H1 (cell line): ENCODE measurements around the gene ASH1L. TPM values are rescaled to one million over a fixed set of nuclear protein-coding genes. Genes with fewer than 3 reads are reported as not detected.

ENCODE experiments used
- ASH2L ChIP-seq: fragments of 200-600, 300-600 bp; sonication (generic); IDR thresholded peaks from one replicate; pipeline ENCODE4 v1.7.1; 2017; ENCODE audit warnings: low read length
- polyA plus RNA-seq, 7 experiments: library from polyadenylated mRNA; depleted of rRNA in 3 of 7; stranded (reverse) in 5 of 7; unstranded in 2 of 7; fragments of >200 nt in 5 of 7; fragments of 200-250 nt in 2 of 7; gene quantifications; 1 replicate in 5 of 7; 2 replicates in 1 of 7; 4 replicates in 1 of 7; pipeline versions ENCODE4 v1.2.1 to v1.2.3, GENCODE V29; 2011 to 2013; ENCODE audit warnings: missing spikeins in 2 of 7, mixed read lengths in 2 of 7
- total RNA-seq: library from RNA; stranded (reverse); fragmentation: NEBNext Ultra II Directional; extraction: Animal tissue kit (Norgen Biotek cat#: 25700); gene quantifications from 2 replicates; pipeline ENCODE4 v1.2.1, GENCODE V29; 2021
- TF ChIP-seq, protein P1 (sequence below): fragments of 300-600 bp; sonication (generic); IDR thresholded peaks from 2 replicates; pipeline ENCODE4 v1.7.1; 2012; ENCODE audit warnings: low read length, moderate library complexity, mild to moderate bottlenecking, inconsistent platforms; ENCODE audit not compliant: insufficient replicate concordance

Gene ASH1L
- total and polyA plus RNA-seq, 2 of the 8 experiments (the other 6 are each of a cell fraction or from before 2014, with no cell fraction given), result 7.5 to 27.6 TPM

DNA sequence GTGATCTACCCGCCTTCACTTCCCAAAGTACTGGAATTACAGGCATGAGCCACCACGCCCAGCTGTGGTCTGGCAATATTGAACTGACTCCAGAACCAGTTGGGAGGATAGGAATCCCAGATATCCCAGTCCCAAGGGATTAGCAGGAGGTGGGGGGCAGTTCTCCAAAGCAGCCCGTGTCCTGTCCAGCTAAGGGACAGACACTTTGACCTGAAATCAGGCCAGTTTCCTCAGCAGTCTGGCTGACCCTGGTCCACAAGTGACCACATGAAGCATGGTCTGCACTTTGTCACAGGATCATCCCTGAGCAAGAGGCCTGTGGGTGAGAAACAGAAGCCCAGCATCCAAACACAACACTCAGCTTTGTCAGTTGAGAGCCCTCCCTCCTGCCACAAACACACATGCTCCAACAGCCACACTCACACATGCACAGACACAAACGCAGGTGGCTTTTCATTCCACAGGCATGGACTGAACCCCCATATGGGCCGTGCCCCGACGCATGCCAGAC lies 256.7 kb downstream of the ASH1L start (continued):
- TF ChIP-seq, protein P1, sequence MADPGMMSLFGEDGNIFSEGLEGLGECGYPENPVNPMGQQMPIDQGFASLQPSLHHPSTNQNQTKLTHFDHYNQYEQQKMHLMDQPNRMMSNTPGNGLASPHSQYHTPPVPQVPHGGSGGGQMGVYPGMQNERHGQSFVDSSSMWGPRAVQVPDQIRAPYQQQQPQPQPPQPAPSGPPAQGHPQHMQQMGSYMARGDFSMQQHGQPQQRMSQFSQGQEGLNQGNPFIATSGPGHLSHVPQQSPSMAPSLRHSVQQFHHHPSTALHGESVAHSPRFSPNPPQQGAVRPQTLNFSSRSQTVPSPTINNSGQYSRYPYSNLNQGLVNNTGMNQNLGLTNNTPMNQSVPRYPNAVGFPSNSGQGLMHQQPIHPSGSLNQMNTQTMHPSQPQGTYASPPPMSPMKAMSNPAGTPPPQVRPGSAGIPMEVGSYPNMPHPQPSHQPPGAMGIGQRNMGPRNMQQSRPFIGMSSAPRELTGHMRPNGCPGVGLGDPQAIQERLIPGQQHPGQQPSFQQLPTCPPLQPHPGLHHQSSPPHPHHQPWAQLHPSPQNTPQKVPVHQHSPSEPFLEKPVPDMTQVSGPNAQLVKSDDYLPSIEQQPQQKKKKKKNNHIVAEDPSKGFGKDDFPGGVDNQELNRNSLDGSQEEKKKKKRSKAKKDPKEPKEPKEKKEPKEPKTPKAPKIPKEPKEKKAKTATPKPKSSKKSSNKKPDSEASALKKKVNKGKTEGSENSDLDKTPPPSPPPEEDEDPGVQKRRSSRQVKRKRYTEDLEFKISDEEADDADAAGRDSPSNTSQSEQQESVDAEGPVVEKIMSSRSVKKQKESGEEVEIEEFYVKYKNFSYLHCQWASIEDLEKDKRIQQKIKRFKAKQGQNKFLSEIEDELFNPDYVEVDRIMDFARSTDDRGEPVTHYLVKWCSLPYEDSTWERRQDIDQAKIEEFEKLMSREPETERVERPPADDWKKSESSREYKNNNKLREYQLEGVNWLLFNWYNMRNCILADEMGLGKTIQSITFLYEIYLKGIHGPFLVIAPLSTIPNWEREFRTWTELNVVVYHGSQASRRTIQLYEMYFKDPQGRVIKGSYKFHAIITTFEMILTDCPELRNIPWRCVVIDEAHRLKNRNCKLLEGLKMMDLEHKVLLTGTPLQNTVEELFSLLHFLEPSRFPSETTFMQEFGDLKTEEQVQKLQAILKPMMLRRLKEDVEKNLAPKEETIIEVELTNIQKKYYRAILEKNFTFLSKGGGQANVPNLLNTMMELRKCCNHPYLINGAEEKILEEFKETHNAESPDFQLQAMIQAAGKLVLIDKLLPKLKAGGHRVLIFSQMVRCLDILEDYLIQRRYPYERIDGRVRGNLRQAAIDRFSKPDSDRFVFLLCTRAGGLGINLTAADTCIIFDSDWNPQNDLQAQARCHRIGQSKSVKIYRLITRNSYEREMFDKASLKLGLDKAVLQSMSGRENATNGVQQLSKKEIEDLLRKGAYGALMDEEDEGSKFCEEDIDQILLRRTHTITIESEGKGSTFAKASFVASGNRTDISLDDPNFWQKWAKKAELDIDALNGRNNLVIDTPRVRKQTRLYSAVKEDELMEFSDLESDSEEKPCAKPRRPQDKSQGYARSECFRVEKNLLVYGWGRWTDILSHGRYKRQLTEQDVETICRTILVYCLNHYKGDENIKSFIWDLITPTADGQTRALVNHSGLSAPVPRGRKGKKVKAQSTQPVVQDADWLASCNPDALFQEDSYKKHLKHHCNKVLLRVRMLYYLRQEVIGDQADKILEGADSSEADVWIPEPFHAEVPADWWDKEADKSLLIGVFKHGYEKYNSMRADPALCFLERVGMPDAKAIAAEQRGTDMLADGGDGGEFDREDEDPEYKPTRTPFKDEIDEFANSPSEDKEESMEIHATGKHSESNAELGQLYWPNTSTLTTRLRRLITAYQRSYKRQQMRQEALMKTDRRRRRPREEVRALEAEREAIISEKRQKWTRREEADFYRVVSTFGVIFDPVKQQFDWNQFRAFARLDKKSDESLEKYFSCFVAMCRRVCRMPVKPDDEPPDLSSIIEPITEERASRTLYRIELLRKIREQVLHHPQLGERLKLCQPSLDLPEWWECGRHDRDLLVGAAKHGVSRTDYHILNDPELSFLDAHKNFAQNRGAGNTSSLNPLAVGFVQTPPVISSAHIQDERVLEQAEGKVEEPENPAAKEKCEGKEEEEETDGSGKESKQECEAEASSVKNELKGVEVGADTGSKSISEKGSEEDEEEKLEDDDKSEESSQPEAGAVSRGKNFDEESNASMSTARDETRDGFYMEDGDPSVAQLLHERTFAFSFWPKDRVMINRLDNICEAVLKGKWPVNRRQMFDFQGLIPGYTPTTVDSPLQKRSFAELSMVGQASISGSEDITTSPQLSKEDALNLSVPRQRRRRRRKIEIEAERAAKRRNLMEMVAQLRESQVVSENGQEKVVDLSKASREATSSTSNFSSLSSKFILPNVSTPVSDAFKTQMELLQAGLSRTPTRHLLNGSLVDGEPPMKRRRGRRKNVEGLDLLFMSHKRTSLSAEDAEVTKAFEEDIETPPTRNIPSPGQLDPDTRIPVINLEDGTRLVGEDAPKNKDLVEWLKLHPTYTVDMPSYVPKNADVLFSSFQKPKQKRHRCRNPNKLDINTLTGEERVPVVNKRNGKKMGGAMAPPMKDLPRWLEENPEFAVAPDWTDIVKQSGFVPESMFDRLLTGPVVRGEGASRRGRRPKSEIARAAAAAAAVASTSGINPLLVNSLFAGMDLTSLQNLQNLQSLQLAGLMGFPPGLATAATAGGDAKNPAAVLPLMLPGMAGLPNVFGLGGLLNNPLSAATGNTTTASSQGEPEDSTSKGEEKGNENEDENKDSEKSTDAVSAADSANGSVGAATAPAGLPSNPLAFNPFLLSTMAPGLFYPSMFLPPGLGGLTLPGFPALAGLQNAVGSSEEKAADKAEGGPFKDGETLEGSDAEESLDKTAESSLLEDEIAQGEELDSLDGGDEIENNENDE, result no peak
- no peak for TF ChIP-seq ASH2L
- TF ChIP-seq, all 59 proteins: peak for 0
